H1 (cell line): ENCODE results near the gene FBN1. TPM values are rescaled to one million over a fixed set of nuclear protein-coding genes. Genes with fewer than 3 reads are reported as not detected.

Source experiments
- ASH2L ChIP-seq: fragments of 200-600, 300-600 bp; sonication (generic); IDR thresholded peaks from one replicate; pipeline ENCODE4 v1.7.1; 2017; ENCODE audit warnings: low read length
- BACH1 ChIP-seq: IDR thresholded peaks from 2 replicates; pipeline ENCODE4 v1.6.1; 2012; ENCODE audit warnings: low read length, improper control_type of control experiment
- CEBPB ChIP-seq: IDR thresholded peaks from 2 replicates; pipeline ENCODE4 v1.6.1; 2012; ENCODE audit warnings: low read depth, low read length
- TAF1 ChIP-seq: IDR thresholded peaks from 2 replicates; pipeline ENCODE4 v1.6.1; 2011; ENCODE audit warnings: mild to moderate bottlenecking, low read depth, low read length
- TCF12 ChIP-seq: IDR thresholded peaks from 2 replicates; pipeline ENCODE4 v1.6.1; 2011; ENCODE audit warnings: low read depth, mild to moderate bottlenecking, low read length
- polyA plus RNA-seq, 7 experiments: library from polyadenylated mRNA; depleted of rRNA in 3 of 7; stranded (reverse) in 5 of 7; unstranded in 2 of 7; fragments of >200 nt in 5 of 7; fragments of 200-250 nt in 2 of 7; gene quantifications; 1 replicate in 5 of 7; 2 replicates in 1 of 7; 4 replicates in 1 of 7; pipeline versions ENCODE4 v1.2.1 to v1.2.3, GENCODE V29; 2011 to 2013; ENCODE audit warnings: missing spikeins in 2 of 7, mixed read lengths in 2 of 7
- total RNA-seq: library from RNA; stranded (reverse); fragmentation: NEBNext Ultra II Directional; extraction: Animal tissue kit (Norgen Biotek cat#: 25700); gene quantifications from 2 replicates; pipeline ENCODE4 v1.2.1, GENCODE V29; 2021
- TF ChIP-seq, protein P1 (sequence below): fragments of 300-600 bp; sonication (generic); IDR thresholded peaks from 2 replicates; pipeline ENCODE4 v1.7.1; 2012; ENCODE audit warnings: low read length, moderate library complexity, mild to moderate bottlenecking, inconsistent platforms; ENCODE audit not compliant: insufficient replicate concordance

The FBN1 gene
- total and polyA plus RNA-seq, 2 of the 8 experiments (the other 6 are each of a cell fraction or from before 2014, with no cell fraction given), result 3.0 to 4.0 TPM

DNA sequence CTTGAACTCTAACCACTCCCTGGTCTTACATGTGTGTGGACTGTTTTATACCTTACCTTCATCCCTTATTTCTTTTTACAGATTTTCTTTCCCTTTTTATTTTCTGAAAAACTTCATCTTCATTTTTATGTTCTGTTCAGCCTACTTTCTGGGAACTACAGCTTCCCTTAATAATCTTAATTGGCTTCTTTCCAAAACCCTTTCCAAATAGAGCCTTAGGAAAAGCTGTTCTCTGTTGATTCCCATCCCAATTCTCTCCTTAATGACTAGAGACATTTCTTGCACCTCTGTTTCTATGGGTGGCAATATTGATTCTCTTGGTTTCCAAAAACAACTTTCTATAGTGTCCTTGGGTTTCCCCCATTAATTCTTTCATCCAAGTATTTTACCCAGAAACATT, 179.4 kb downstream of the FBN1 start (continued):
- TF ChIP-seq, protein P1, sequence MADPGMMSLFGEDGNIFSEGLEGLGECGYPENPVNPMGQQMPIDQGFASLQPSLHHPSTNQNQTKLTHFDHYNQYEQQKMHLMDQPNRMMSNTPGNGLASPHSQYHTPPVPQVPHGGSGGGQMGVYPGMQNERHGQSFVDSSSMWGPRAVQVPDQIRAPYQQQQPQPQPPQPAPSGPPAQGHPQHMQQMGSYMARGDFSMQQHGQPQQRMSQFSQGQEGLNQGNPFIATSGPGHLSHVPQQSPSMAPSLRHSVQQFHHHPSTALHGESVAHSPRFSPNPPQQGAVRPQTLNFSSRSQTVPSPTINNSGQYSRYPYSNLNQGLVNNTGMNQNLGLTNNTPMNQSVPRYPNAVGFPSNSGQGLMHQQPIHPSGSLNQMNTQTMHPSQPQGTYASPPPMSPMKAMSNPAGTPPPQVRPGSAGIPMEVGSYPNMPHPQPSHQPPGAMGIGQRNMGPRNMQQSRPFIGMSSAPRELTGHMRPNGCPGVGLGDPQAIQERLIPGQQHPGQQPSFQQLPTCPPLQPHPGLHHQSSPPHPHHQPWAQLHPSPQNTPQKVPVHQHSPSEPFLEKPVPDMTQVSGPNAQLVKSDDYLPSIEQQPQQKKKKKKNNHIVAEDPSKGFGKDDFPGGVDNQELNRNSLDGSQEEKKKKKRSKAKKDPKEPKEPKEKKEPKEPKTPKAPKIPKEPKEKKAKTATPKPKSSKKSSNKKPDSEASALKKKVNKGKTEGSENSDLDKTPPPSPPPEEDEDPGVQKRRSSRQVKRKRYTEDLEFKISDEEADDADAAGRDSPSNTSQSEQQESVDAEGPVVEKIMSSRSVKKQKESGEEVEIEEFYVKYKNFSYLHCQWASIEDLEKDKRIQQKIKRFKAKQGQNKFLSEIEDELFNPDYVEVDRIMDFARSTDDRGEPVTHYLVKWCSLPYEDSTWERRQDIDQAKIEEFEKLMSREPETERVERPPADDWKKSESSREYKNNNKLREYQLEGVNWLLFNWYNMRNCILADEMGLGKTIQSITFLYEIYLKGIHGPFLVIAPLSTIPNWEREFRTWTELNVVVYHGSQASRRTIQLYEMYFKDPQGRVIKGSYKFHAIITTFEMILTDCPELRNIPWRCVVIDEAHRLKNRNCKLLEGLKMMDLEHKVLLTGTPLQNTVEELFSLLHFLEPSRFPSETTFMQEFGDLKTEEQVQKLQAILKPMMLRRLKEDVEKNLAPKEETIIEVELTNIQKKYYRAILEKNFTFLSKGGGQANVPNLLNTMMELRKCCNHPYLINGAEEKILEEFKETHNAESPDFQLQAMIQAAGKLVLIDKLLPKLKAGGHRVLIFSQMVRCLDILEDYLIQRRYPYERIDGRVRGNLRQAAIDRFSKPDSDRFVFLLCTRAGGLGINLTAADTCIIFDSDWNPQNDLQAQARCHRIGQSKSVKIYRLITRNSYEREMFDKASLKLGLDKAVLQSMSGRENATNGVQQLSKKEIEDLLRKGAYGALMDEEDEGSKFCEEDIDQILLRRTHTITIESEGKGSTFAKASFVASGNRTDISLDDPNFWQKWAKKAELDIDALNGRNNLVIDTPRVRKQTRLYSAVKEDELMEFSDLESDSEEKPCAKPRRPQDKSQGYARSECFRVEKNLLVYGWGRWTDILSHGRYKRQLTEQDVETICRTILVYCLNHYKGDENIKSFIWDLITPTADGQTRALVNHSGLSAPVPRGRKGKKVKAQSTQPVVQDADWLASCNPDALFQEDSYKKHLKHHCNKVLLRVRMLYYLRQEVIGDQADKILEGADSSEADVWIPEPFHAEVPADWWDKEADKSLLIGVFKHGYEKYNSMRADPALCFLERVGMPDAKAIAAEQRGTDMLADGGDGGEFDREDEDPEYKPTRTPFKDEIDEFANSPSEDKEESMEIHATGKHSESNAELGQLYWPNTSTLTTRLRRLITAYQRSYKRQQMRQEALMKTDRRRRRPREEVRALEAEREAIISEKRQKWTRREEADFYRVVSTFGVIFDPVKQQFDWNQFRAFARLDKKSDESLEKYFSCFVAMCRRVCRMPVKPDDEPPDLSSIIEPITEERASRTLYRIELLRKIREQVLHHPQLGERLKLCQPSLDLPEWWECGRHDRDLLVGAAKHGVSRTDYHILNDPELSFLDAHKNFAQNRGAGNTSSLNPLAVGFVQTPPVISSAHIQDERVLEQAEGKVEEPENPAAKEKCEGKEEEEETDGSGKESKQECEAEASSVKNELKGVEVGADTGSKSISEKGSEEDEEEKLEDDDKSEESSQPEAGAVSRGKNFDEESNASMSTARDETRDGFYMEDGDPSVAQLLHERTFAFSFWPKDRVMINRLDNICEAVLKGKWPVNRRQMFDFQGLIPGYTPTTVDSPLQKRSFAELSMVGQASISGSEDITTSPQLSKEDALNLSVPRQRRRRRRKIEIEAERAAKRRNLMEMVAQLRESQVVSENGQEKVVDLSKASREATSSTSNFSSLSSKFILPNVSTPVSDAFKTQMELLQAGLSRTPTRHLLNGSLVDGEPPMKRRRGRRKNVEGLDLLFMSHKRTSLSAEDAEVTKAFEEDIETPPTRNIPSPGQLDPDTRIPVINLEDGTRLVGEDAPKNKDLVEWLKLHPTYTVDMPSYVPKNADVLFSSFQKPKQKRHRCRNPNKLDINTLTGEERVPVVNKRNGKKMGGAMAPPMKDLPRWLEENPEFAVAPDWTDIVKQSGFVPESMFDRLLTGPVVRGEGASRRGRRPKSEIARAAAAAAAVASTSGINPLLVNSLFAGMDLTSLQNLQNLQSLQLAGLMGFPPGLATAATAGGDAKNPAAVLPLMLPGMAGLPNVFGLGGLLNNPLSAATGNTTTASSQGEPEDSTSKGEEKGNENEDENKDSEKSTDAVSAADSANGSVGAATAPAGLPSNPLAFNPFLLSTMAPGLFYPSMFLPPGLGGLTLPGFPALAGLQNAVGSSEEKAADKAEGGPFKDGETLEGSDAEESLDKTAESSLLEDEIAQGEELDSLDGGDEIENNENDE, result no peak
- no peak for TF ChIP-seq TCF12
- TF ChIP-seq ASH2L, result no peak
- no peak for TF ChIP-seq BACH1
- no peak for TF ChIP-seq CEBPB
- TF ChIP-seq TAF1, result no peak
